ENCODE results near the gene SDF2L1.
"Not testable (repeated sequence)": the region's sequence is repeated elsewhere in the genome, so short reads cannot be mapped to it uniquely, and the experiment has no call there.

The SDF2L1 gene

GRCh38 chr22:21641789-21642583 lies at the start of gene SDF2L1:
TSS of gene SDF2L1 (plus strand) at chr22:21642302. CDS start at chr22:21642337, 35 bp downstream.
- DNase-seq, result peak; percentile 95

DNA sequence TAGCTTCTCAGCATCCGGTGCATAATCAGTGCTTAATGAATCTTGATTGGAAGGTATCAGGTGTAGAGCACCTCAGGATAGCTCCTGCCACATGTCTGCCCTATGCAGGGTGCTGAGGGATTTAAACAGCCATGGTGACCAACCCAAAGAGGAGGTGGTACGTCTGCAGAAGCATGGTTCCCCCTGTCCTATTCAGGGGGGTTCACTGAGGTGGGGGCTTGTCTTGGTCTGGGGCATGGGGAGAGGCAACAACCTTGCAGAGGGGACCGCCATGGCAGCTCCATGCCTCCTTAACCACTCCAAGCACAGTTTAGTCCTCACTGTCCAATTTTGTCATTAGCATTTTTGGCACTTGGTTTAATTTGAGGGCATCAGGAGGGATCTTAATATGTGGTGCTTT lies 49.7 kb upstream of the SDF2L1 start:
- no peak for DNase-seq

DNA sequence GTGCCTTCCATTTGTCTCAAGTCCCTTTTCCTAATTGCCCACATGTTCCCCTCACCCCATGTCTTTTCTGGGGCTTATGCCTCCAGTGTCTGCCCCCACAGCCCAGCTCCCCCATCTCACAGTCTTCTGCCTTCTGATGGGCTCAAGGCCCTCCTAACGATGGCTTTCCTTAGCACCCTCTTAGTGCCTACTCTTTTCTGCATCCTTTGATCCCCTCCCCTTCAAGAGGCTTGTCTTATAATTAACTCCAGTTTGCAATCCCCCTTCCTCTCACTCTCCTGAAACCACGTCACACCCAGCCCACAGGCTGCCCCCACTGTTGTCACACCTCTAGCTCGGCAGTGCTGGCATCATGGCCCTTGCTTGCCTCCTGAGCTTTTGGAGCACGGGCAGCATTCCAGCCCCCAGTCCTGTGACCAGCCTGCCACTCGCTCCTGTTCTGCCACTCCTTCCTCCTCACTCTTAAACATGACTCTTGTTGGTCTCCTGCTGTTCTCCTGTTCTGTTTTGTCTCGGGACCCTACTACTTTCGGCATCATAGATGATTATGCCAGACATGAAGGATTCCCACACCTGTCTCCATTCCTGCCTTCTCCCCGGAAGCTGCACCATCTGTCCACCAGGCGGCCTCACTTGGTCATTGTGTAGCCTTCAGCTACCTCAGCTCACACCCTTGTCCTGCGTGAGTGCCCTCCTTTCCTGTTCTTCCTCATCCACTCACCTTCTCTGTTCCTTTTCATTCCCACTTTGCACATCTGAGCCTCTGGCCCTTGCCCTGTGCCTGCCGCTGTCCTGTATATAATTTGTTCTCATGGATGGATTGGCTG lies 48.5 kb upstream of the SDF2L1 start:
- no peak for DNase-seq

DNA sequence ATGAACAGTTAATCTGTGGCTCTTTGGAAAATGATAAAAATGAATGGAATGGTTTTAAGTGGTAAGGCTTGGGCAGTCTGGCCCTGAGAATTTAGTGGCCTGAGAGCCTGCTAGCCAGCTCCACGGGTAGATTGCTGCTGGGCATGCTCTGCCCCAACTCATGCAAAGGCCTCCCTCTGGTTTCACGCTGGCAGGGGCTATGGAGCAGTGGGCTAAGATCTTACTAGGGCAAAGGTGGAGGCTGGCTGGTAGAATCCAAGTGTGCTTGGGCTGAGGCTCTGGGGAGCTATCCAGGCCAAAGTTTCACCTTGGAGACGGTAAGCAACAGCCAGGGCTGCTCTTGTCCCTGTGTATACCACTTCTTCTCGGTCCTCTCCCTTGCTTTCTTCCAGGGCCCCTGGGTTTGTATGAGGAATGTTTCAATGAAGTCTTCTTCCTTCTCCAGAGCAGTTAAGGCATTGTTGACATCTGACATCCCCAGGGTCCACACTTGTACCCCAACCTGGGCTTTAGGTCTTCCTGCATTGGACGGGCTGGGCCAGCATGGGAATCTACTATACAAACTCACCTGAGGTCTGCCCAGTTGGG lies 47.1 kb upstream of the SDF2L1 start:
- DNase-seq, result no peak

DNA sequence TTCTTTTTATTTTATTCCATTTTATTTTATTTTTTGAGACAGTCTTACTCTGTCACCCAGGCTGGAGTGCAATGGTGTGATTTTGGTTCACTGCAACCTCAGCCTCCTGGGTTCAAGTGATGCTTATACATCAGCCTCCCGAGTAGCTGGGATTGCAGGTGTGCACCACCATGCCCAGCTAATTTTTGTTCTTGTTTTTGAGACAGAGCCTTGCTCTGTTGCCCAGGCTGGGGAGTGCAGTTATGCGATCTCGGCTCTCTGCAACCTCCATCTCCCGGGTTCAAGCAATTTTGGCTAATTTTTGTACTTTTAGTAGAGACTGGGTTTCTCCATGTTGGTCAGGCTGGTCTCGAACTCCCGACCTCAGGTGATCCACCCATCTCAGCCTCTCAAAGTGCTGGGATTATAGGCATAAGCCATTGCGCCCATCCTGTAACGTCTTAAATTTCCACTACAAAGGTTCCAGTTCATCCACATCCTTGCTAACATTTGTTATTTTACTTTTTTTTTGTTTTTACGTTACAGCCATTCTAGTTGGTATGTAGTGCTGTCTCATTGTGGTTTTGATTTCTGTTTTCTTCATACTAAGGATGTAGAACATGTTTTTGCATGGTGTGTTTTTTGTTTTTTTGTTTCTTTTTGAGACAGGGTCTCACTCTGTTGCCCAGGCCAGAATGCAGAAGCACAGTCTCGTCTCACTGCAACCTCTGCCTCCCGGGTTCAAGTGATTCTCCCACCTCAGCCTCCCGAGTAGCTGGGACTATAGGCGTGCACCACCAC lies 45.6 kb upstream of the SDF2L1 start:
- DNase-seq, result not testable (repeated sequence)

GRCh38 chr22:21598302-21598701 lies 43.8 kb upstream of the SDF2L1 start:
- DNase-seq, result no peak

DNA sequence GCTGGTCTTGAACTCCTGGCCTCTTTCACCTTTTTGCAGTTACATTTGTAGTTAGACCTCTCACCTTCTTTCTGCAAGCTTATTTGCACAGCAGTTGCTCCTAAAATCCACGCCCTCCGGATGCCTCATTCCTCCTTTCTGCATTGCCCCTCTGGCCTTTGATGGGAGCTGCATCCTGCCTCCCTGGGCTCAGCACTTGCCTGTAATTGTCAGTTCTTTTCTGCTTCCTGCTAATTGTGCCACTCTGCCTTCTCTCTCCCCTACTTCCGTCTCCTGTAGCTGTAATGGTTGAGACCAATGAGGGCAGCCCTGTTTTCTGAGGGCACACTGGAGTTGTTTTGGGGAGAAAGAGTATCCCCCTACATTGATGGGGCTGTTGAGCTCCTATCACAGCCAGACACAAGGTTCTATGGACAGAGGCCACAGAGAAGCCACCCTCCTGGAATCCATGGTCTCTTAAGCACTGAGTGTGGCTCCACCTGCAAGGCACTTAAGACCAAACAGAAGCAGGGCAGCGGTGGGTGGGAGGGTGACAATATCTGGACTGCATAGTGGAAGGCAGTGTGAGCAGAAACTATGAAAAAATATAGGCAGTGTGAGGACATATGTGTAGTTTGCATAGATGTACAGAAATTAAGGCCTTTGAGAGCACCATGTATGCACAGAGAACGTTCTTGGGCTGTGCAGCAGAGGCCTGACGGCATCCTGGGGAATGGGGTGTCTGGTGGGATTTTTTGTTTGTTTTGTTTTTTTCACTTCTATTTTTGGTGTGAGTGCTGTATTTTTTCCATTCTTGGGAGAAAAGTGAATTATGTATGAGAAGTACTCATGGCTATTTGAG lies 42.8 kb upstream of the SDF2L1 start:
- no peak for DNase-seq

DNA sequence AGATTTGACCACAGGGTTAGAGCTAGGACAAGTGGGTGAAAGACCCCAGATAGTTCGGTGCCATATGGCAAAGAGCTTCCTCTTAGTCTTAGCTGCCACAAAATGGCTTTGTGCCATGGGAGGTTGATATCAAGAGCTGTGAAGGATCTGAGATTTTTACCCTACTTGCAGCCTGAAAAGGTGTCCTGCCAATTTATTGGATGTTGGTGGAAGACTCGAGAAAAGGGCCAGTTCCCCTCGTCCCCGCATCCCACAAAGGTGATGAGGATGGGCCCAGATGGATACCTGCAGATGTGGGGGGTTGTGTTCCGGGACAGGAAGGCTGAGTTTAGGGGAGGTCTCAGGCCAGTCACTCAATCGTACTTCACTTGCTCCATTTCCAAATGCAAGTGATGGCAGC lies 39.5 kb upstream of the SDF2L1 start:
- no peak for DNase-seq

DNA sequence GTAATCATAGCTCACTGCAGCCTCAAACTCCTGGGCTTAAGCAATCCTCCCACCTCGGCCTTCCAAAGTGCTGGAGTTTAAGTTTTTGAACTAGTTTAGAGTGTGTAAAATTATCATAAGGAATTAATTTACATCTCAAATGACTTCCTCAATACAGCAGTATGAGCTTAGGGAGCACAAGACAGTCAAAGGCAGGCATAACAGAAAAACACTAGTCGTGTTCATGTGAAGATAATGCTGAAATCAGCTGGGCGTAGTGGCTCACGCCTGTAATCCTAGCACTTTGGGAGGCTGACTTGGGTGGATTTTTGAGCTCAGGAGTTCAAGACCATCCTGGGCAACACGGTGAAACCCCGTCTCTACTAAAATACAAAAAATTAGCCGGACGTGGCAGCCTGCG lies 38.1 kb upstream of the SDF2L1 start:
- no peak for DNase-seq

DNA sequence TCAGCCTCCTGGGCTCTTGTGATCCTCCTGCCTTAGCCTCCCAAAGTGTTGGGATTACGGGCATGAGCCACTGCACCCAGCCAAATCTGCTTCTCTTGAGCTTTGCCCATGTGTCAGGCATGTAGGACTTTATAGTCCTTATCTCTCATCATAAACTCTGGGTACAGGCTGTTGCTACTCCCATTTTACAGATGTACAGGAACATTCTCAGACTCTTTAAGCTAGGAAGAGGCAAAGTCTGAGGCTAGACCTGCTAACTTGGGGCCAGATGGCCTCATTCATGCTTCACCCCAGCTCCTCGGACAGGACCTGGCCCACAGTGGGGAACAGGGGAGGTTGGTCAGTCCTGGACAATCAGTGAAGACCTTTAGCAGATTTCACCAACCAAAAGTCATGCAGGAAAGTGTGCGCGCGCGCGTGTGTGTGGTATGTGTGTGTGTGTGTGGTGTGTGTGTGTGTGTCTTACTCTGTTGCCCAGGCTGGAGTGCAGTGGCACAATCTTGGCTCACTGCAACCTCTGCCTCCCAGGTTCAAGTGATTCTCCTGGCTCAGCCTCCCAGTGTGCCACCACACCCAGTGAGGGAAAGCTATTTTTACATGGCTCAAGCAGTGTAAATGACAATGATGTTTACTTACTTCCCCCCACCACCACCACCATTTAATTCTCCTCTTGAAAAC lies 36.1 kb upstream of the SDF2L1 start:
- no peak for DNase-seq

DNA sequence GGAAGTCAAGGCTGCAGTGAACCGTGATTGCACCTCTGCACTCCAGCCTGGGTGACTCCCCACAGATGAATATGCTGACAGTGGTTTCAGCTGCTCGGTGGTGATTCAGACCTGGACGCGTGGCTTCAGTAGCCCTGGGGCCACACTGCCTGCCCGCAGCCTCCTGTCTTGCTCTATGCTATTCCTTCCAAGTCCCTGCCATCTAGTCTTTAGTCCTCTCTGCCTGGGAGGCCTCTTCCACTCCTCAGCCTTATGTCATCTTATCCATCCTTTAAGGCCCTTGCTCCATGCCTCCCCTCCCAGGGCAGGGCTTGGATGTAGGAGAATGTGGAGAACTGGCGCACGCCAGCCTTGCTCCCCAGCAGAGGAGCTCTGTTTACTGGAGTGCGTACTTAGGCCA lies 35.3 kb upstream of the SDF2L1 start:
- no peak for DNase-seq

GRCh38 chr22:21609556-21610157 lies 32.4 kb upstream of the SDF2L1 start:
- not testable (repeated sequence) for DNase-seq

GRCh38 chr22:21611210-21611977 lies 30.7 kb upstream of the SDF2L1 start:
- DNase-seq, result no peak

GRCh38 chr22:21612858-21613257 lies 29.2 kb upstream of the SDF2L1 start:
- no peak for DNase-seq

DNA sequence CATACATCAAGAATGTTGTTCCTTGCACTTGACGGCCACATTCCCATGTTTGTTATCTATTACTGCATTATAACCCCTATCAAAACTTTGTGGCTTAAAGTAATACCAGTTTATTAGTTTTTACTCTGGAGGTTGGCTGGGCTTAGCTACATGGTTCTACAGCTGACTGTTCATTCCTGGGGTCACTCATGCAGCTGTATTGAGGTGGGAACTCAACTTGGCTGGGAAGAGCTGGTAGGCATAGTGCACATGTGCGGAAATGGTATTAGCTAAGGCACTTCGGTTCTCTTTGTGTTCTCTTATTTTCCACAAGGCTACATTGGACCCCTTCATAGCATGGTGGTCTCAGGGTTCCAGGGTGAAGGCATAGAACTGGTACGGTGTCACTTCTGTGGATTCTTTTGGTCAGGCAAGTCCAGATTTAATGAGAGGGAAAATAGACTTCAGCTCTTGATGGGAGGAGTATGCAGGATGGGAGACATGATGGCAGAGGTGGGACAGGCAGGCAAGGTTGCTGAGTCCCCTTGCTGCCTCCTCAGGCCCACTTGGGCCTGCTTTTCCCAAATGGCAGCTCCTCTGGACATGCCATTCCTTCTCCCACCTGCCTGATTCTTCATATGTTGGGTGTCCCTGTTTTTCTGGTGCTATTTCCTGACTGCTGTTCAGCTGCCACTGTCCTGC lies 28.4 kb upstream of the SDF2L1 start:
- no peak for DNase-seq

GRCh38 chr22:21615731-21616130 lies 26.4 kb upstream of the SDF2L1 start:
- DNase-seq, result no peak

- DNase-seq, result not testable (repeated sequence)
Measured at GRCh38 chr22:21617337-21617736, 24.8 kb upstream of the SDF2L1 start.

- no peak for DNase-seq
Measured at GRCh38 chr22:21621025-21621424, 21.1 kb upstream of the SDF2L1 start.
